D721Med (cell line): ENCODE measurements around the gene CFAP74.

Source experiments
- DNase-seq: peaks from one replicate; pipeline ENCODE4 v3.0.0; 2011; ENCODE audit warnings: low spot score; ENCODE audit not compliant: insufficient read length
- FAIRE-seq: peaks from 2 replicates; lab custom pipeline; 2011; peaks lifted over from hg19 to GRCh38; lab: Jason Lieb, UNC
- TF ChIP-seq, protein P1 (sequence below): IDR thresholded peaks from 2 replicates; pipeline ENCODE4 v1.5.1; 2012; ENCODE audit warnings: mild to moderate bottlenecking, control low read depth; ENCODE audit not compliant: insufficient read depth; ENCODE audit errors: missing control alignments

Gene CFAP74

DNA sequence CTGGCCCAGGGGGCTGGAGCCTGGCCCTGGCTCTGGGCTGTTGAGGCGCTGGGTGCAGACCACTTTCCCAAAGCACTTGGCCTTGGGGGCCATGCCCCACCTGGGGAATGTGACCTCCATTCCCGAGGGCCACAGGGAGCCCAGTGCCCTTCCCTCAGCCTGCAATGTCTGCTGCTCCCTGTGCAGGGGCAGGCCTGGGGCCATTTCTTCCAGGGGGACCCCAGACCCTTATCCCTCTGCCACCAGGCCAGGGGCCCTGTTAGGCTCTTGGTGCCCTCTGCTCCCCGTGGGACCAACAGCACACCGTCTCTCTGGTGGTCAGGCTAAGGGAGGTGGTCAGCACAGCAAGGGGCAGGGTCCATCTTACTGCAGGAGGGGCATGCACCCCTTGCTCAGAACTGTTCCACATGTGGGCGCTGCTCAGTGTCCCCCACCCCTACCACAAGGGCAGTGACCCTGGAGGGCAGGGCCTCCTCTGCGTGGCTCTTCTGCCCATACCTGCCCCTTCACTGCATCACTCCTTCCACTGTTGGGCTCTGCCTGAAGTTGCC lies 83.5 kb downstream of the CFAP74 start:
- no peak for FAIRE-seq
- DNase-seq = no peak
- TF ChIP-seq, protein P1, sequence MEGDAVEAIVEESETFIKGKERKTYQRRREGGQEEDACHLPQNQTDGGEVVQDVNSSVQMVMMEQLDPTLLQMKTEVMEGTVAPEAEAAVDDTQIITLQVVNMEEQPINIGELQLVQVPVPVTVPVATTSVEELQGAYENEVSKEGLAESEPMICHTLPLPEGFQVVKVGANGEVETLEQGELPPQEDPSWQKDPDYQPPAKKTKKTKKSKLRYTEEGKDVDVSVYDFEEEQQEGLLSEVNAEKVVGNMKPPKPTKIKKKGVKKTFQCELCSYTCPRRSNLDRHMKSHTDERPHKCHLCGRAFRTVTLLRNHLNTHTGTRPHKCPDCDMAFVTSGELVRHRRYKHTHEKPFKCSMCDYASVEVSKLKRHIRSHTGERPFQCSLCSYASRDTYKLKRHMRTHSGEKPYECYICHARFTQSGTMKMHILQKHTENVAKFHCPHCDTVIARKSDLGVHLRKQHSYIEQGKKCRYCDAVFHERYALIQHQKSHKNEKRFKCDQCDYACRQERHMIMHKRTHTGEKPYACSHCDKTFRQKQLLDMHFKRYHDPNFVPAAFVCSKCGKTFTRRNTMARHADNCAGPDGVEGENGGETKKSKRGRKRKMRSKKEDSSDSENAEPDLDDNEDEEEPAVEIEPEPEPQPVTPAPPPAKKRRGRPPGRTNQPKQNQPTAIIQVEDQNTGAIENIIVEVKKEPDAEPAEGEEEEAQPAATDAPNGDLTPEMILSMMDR = no peak

DNA sequence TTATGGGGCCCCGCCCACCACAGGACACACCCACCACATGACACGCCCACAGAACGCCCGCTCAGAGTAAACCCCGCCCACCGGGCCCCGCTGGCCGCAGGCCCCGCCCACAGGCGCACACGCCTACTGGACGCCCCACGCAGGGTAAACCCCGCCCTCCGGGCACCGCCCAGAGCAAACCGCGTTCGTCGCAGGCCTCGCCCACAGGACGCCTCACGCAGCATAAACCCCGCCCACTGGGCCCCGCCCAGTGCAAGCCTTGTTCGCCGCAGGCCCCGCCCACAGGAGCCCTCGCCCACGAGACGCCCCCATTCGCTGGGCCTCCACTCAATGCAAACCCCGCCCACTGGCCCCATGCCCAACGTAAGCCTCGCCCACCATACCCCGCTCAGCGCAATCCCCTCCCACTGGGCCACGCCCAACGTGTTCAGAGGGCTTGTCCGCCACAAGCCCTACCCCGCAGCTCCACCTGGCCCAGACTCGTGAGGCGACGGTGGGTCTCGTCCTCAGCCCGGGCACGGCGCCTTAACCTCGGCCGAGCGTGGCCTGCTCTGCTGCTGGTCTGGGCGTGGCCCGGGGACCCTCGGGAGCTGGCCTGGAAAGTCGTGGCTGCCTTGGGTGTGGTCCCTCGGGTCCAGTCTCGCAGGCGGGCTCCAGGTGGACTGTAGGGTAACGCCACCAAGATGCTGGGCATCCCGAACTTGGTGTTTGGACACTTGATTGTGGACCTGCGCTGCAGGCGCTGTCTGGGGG lies 84.1 kb downstream of the CFAP74 start:
- DNase-seq = peak; percentile 94
- FAIRE-seq = no peak
- TF ChIP-seq, protein P1 = no peak

- FAIRE-seq = no peak
- TF ChIP-seq, protein P1 = no peak
- no peak for DNase-seq
Measured at GRCh38 chr1:1918901-1919303, 84.7 kb downstream of the CFAP74 start, which contains the start of gene TMEM52. Gene TMEM52, minus strand, starts transcription at chr1:1919279. Its CDS starts 14 bp downstream, at chr1:1919265.

DNA sequence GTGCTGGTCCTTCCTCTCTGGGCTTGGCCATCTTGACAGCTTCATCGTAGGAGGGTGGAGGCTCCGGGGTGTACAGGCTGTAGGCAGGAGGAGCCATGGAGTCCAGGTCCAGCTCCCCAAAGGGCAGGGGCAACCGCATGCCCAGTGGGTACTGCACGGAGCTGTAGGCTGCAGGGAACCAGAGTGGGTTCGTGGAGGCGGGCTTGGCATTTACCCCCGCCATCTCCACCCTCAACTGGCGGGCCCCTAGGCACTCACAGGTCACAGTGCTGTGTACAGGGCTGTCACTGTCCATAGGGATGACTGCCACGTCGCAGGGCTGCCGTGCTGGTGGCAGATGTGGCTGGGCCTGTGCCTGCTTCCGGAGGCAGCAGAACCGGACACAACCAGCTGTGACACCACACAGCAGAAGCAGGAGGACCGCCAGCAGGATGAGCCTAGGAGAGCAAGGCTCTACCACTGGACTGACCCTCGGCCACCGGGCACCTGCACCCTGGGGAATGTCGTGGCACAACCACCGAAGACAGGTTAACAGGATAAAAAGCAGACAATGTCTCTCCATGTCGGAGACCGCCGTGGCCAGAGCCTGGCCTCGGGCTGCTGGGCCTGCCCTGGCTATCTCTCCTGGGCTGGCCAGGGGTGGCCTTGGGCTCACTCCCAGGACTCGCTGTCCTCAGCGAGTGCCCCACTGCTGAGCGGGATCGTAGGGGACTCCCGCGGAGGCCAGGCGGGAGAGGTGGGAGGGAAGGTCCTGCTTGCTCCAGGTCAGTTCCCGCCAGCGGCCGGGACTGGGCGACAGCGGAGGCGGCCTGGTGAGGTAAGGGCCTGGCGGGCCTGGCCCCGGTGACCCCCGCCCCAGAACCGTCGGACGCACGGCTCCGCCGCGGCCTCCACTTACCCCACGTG lies 85.3 kb downstream of the CFAP74 start:
- TF ChIP-seq, protein P1 = no peak
- DNase-seq (no peak), FAIRE-seq (no peak)

DNA sequence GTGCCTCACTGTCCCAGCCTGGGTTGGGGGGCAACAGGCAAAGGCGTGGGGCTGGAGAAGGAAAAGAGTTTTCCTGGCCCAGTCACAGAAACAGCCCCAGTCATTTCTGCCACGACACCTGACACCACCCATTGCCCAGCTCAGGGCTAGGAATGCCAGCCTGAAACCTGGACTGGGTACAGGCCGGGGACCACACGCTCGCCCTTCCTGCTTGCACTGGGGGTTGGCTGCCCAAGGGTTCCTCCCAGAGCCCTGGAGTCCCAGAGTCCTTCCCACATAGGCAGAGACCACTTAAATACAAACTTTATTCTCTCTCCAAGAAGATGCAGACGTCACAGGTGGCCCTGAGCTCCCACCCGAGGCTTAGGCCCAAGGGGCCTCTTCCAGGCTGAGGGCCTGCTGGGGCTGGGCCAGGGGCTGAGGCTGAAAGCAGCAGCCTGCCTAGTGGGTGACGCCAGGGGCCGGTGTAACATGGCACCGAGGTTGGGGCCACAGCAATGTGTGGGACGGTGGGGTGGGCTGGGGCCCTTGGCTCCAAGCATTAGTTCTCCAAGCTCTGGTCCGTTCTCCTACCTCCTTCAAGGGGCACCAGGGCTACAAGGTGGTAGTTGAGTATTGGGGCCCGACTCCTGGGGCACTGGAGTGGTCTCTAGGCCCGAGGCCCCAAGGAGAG lies 86.1 kb downstream of the CFAP74 start:
- TF ChIP-seq, protein P1 = no peak
- no peak for DNase-seq

DNA sequence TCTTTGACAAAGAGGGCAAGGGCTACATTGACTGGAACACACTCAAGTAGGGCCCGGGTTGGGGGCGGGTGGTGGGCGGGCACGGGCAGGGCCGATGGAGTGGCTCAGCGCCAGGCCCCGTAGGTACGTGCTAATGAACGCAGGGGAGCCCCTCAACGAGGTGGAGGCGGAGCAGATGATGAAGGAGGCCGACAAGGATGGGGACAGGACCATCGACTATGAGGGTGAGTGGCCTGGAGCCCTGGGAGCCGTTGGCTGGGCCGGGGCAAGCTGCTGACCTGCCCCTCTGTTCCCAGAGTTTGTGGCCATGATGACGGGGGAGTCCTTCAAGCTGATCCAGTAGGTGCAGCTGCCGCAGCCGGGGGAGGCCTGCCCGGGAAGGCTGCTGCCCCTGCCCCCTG lies 86.7 kb downstream of the CFAP74 start:
- DNase-seq (no peak), FAIRE-seq (no peak)
- TF ChIP-seq, protein P1 = no peak

More for the DNA sequence above, 86.1 kb downstream of the CFAP74 start:
- no peak for FAIRE-seq
